ENCODE data around the gene BABAM2.

DNA sequence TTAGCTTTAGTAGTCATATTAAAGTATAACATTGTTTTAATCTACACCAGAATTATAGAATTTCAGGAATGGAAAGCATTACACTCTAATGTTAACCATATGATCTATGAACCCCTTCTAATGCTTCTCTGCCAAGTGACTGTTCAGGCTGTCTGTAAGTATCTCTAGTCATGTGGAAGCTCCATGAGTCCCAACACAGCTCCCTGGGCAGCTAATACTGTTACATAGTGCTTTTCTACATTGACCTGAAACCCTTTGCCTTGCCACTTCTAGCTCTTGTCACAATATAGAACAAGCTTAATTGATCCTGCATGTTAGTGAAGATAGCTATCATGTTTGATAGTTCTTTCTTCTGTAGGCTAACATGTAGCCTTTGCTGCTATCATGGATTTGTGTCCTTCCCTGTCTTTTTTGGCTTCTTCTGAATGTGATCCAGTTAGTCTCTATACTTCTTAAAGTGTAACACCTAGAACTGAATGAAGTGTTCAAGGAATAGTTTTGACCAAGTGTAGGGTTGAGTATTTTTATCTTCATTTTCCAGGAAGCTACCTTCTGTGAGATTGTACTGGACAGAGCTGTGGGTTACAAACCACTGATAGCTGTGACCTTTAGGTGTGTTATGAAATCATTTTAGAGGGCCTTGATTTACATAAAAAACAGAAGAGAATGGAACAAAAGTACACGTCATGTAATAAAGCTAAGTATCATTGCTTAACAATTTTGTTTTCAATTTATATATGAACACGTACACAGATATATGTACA is 23.7 kb downstream of the BABAM2 start:
- TF ChIP-seq, protein P1, sequence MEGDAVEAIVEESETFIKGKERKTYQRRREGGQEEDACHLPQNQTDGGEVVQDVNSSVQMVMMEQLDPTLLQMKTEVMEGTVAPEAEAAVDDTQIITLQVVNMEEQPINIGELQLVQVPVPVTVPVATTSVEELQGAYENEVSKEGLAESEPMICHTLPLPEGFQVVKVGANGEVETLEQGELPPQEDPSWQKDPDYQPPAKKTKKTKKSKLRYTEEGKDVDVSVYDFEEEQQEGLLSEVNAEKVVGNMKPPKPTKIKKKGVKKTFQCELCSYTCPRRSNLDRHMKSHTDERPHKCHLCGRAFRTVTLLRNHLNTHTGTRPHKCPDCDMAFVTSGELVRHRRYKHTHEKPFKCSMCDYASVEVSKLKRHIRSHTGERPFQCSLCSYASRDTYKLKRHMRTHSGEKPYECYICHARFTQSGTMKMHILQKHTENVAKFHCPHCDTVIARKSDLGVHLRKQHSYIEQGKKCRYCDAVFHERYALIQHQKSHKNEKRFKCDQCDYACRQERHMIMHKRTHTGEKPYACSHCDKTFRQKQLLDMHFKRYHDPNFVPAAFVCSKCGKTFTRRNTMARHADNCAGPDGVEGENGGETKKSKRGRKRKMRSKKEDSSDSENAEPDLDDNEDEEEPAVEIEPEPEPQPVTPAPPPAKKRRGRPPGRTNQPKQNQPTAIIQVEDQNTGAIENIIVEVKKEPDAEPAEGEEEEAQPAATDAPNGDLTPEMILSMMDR (IDR thresholded peaks at IDR 0.05 in 4 of 5, conservative IDR thresholded peaks at IDR 0.05 in 1 of 5) = no peak
- TF ChIP-seq POLR2A (IDR thresholded peaks at IDR 0.05) = no peak

Measured in gastrocnemius medialis (tissue), 4 donors.